Activated naive CD4-positive, alpha-beta T cell treated with Interleukin-2 at 50 U/mL for 16 hours (primary cell): ENCODE data around the gene TAC1.
"Not testable (repeated sequence)": the region's sequence is repeated elsewhere in the genome, so short reads cannot be mapped to it uniquely, and the experiment has no call there.

ENCODE experiments used
- DNase-seq: peaks from one replicate; pipeline ENCODE4 v3.0.0-alpha.2; 2020

The TAC1 gene

GRCh38 chr7:97731736-97732564 lies at the start of gene TAC1:
Gene TAC1 (plus strand): TSS chr7:97732086. CDS start chr7:97732613, 527 bp downstream.
- no peak for DNase-seq

- DNase-seq: no peak
Observed at GRCh38 chr7:97685952-97686351, 45.9 kb upstream of the TAC1 start.

- no peak for DNase-seq
Observed at GRCh38 chr7:97693586-97693985, 38.3 kb upstream of the TAC1 start.

GRCh38 chr7:97694355-97694754 lies 37.5 kb upstream of the TAC1 start:
- no peak for DNase-seq

- no peak for DNase-seq
Observed at GRCh38 chr7:97697396-97697795, 34.5 kb upstream of the TAC1 start.

- no peak for DNase-seq
Observed at GRCh38 chr7:97722386-97722785, 9.5 kb upstream of the TAC1 start.

GRCh38 chr7:97732565-97733275 lies 834 bp downstream of the TAC1 start:
- DNase-seq: no peak

GRCh38 chr7:97733276-97734161 lies 1.6 kb downstream of the TAC1 start:
- no peak for DNase-seq

- DNase-seq: no peak
Observed at GRCh38 chr7:97734255-97734654, 2.4 kb downstream of the TAC1 start.

- no peak for DNase-seq
Observed at GRCh38 chr7:97735075-97735474, 3.2 kb downstream of the TAC1 start.

- no peak for DNase-seq
Observed at GRCh38 chr7:97748482-97748881, 16.6 kb downstream of the TAC1 start.

- no peak for DNase-seq
Observed at GRCh38 chr7:97751566-97751965, 19.7 kb downstream of the TAC1 start.

- DNase-seq: no peak
Observed at GRCh38 chr7:97752215-97752614, 20.3 kb downstream of the TAC1 start.

- no peak for DNase-seq
Observed at GRCh38 chr7:97757824-97758223, 25.9 kb downstream of the TAC1 start.

- no peak for DNase-seq
Observed at GRCh38 chr7:97770850-97771249, 39.0 kb downstream of the TAC1 start.

GRCh38 chr7:97771576-97771975 lies 39.7 kb downstream of the TAC1 start:
- DNase-seq: no peak

GRCh38 chr7:97772045-97772901 lies 40.4 kb downstream of the TAC1 start:
- DNase-seq: no peak

- DNase-seq: not testable (repeated sequence)
Observed at GRCh38 chr7:97786398-97786797, 54.5 kb downstream of the TAC1 start.
